ENCODE results near the gene ATXN7. TPM values are rescaled to one million over a fixed set of nuclear protein-coding genes. Genes with fewer than 3 reads are reported as not detected.

Gene ATXN7
- total and polyA plus RNA-seq, 8 donors = 2.1 to 333 (median 30.8) TPM

DNA sequence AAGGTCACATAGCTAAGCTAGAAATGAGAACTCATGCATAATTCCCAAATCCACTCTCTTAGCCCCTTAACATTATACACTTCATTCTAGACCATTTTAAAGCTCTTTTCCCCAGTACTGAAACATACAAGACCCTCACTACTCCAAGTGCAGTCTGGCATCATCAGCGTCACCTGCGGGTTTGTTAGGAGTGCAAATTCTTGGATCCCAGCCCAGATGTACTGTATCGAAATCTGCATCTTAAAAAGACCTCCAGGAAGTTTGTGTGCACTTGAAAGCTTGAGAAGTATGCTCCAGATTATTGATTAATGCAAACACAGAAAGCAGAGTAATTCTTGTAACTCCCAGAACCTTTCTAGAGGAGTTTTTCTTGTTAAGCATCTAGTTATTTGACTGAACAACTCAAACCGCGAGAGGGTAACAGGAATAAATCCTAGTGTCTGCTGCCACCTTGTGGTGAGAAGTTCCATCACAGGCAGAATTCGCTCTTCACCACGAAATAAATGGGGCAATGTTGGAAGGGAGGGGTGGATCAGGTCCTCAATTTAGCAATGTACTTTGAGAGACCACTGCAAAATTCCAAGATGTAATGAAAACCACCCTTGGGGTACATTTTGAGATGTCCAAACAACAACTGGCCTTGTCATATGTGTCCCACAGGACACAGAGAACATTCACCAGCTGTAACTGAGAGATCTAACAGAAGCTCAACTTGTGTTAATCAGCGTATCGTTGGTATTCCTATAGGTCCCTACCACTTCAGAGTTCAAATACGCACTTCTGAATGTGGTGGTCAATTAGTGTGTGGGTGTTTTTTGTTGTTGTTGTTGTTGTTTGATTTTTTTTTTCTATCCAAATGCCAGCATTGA lies 45.2 kb upstream of the ATXN7 start:
- 27 to 30% (median 28%) methylated on average over 10 of the region's 10 CpGs for WGBS, 5 donors
- intact Hi-C loops (cut with DNase I; ENCODE audit: low total_unique reads) = loop anchor here (5.0 kb wide), 1 partner anchor 466 kb away; no protein-coding TSS in a partner anchor
- H3K4me1 ChIP-seq = peaks cover 0 to 7% (median 2%) of the 10 kb centered on the region in 4 donors

DNA sequence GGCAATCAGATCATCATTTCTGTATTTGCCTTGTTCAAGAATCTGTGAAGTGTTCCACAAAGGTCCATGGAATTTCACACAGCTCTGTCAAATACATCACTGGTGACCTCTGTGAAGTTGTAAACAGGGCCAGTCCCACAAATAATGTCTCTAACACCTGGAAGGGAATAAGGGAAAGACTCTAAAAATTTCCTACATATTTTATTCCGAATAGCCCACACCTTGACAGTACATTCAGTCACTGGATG lies 44.6 kb upstream of the ATXN7 start, which contains the start of gene C3orf49:
TSS of gene C3orf49 (plus strand) at position 149 of the 248 bp plus-strand sequence. CDS start 173 bp downstream, outside the sequence.
- WGBS, 5 donors = 76 to 100% (median 95%) methylated on average over 1 of the region's 1 CpG
- H3K4me3 ChIP-seq = no peak within 1 kb of the TSS
- intact Hi-C loops (cut with DNase I; ENCODE audit: low total_unique reads) = loop anchor here (5.0 kb wide), 1 partner anchor 467 kb away; no protein-coding TSS in a partner anchor
- no peak within 1 kb of the TSS for H3K27ac ChIP-seq
- H3K9me3 ChIP-seq = no peaks in the 10 kb centered on the region
- TF ChIP-seq EP300 (IDR thresholded peaks at IDR 0.05) = no peak
- TF ChIP-seq, protein P1, sequence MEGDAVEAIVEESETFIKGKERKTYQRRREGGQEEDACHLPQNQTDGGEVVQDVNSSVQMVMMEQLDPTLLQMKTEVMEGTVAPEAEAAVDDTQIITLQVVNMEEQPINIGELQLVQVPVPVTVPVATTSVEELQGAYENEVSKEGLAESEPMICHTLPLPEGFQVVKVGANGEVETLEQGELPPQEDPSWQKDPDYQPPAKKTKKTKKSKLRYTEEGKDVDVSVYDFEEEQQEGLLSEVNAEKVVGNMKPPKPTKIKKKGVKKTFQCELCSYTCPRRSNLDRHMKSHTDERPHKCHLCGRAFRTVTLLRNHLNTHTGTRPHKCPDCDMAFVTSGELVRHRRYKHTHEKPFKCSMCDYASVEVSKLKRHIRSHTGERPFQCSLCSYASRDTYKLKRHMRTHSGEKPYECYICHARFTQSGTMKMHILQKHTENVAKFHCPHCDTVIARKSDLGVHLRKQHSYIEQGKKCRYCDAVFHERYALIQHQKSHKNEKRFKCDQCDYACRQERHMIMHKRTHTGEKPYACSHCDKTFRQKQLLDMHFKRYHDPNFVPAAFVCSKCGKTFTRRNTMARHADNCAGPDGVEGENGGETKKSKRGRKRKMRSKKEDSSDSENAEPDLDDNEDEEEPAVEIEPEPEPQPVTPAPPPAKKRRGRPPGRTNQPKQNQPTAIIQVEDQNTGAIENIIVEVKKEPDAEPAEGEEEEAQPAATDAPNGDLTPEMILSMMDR (IDR thresholded peaks at IDR 0.05) = no peak
- TF ChIP-seq POLR2AphosphoS5 (IDR thresholded peaks at IDR 0.05) = no peak
- TF ChIP-seq POLR2A (IDR thresholded peaks at IDR 0.05) = no peak
- no peaks in the 10 kb centered on the region for H3K36me3 ChIP-seq
- DNase-seq = no peak
- no peaks in the 10 kb centered on the region for H3K27me3 ChIP-seq
- peaks cover 0 to 7% (median 2%) of the 10 kb centered on the region in 4 donors for H3K4me1 ChIP-seq

More for the DNA sequence above, 45.2 kb upstream of the ATXN7 start:
- H3K36me3 ChIP-seq = no peaks in the 10 kb centered on the region
- H3K27ac ChIP-seq = no peak overlapping the region
- DNase-seq = peak; percentile 70 to 84
- H3K27me3 ChIP-seq = no peaks in the 10 kb centered on the region
- H3K4me3 ChIP-seq = no peak overlapping the region
- H3K9me3 ChIP-seq = no peaks in the 10 kb centered on the region
- TF ChIP-seq POLR2AphosphoS5 (IDR thresholded peaks at IDR 0.05) = no peak
- TF ChIP-seq, protein P1 (IDR thresholded peaks at IDR 0.05) = peak in 6 of 7 experiments; percentile 27 to 82 (median 80)
- TF ChIP-seq EP300 (IDR thresholded peaks at IDR 0.05) = no peak
- TF ChIP-seq POLR2A (IDR thresholded peaks at IDR 0.05) = no peak

DNA sequence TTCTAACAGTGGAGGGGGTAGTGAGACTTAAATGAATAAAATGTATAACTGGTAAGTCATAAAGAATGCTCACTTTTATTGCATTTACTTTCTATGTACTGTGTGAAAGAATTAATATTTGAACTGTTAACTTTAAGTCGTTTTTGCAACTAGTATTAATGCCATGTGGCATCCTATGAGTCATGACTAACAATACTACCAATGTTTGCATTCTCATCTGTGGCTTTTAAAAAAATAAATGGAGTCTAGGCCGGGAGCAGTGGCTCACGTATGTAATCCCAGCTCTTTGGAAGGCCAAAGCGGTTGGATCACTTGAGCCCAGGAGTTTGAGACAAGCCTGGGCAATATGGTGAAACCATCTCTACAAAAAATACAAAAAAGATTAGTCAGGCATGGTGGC lies 39.4 kb upstream of the ATXN7 start:
- Histone ChIP-seq H3K36me3 (peaks cover 0 to 26% (median 15%) of the 10 kb centered on the region in 4 donors), H3K4me1 (no peaks in the 10 kb centered on the region), H3K9me3 (no peaks in the 10 kb centered on the region), H3K27me3 (no peaks in the 10 kb centered on the region), H3K4me3 (no peak overlapping the region), H3K27ac (no peak overlapping the region)
- intact Hi-C loops (cut with DNase I; ENCODE audit: low total_unique reads) = no loop called here
- WGBS, 5 donors = 55 to 64% (median 59%) methylated on average over 4 of the region's 4 CpGs
- TF ChIP-seq, protein P1 (IDR thresholded peaks at IDR 0.05) = no peak
- TF ChIP-seq POLR2AphosphoS5 (IDR thresholded peaks at IDR 0.05) (no peak), POLR2A (IDR thresholded peaks at IDR 0.05) (no peak), EP300 (IDR thresholded peaks at IDR 0.05) (no peak)
- DNase-seq = peak in 1 of 2 donors; percentile 23

DNA sequence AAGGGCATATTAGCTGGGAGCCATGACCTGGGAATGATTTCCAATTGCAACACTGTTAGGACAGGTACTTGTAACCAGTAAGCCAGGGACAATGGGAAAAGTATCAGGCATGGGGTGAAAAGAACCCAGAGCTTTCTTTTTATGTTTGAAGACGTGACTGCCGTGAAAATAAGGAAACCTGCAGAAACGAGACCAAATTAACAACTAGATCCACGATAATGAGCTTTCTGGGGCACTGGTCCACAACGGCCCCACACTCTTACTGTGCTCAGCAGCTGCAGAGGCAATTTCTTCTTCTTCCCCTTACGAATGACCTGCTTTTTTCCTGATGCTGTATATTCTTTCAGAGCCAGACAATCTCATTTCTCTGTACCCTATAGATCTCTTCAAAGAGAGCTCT lies 33.1 kb upstream of the ATXN7 start:
- Histone ChIP-seq H3K9me3 (no peaks in the 10 kb centered on the region), H3K36me3 (peaks cover 12 to 87% (median 75%) of the 10 kb centered on the region in 4 donors), H3K4me3 (no peak overlapping the region), H3K4me1 (no peaks in the 10 kb centered on the region), H3K27ac (no peak overlapping the region), H3K27me3 (no peaks in the 10 kb centered on the region)
- no peak for DNase-seq
- TF ChIP-seq, protein P1 (IDR thresholded peaks at IDR 0.05) = no peak
- TF ChIP-seq EP300 (IDR thresholded peaks at IDR 0.05) (no peak), POLR2AphosphoS5 (IDR thresholded peaks at IDR 0.05) (no peak), POLR2A (IDR thresholded peaks at IDR 0.05) (no peak)
- intact Hi-C loops (cut with DNase I; ENCODE audit: low total_unique reads) = no loop called here
- WGBS, 5 donors = 91 to 96% (median 94%) methylated on average over 6 of the region's 6 CpGs

Measured in stomach (tissue), 9 donors.